Astrocyte (in vitro differentiated cells and primary cell): ENCODE measurements around the gene RBM20. TPM values are rescaled to one million over a fixed set of nuclear protein-coding genes. Genes with fewer than 3 reads are reported as not detected.

Experiments
- DNase-seq: peaks from one replicate; pipeline ENCODE4 v3.0.0-alpha.2; 2010; ENCODE audit warnings: low read depth
- FAIRE-seq: peaks from 2 replicates; lab custom pipeline; 2011; peaks lifted over from hg19 to GRCh38; lab: Jason Lieb, UNC
- H2AFZ ChIP-seq: 2 replicates; pipeline ENCODE4 v1.6.0; 2012; ENCODE audit warnings: low read depth, low read length, inconsistent platforms
- H3K27ac ChIP-seq: 2 replicates; pipeline ENCODE4 v1.5.1; 2011; ENCODE audit warnings: low read depth, low read length, inconsistent platforms
- H3K27me3 ChIP-seq: 2 replicates; pipeline ENCODE4 v1.6.0; 2011; ENCODE audit warnings: low read length, inconsistent platforms; ENCODE audit not compliant: insufficient read depth
- H3K36me3 ChIP-seq: 2 replicates; pipeline ENCODE4 v1.5.1; 2011; ENCODE audit warnings: low read length, inconsistent platforms; ENCODE audit not compliant: insufficient read depth
- H3K4me1 ChIP-seq: 2 replicates; pipeline ENCODE4 v1.5.1; 2011; ENCODE audit warnings: low read length, inconsistent platforms; ENCODE audit not compliant: insufficient read depth
- H3K4me2 ChIP-seq: 2 replicates; pipeline ENCODE4 v1.6.0; 2012; ENCODE audit warnings: low read length, inconsistent platforms
- H3K4me3 ChIP-seq: 2 replicates; pipeline ENCODE4 v1.5.1; 2011; ENCODE audit warnings: low read depth, mild to moderate bottlenecking, low read length, inconsistent platforms; ENCODE audit not compliant: insufficient read depth
- H3K79me2 ChIP-seq: 2 replicates; pipeline ENCODE4 v1.6.0; 2012; ENCODE audit warnings: mild to moderate bottlenecking, low read length, inconsistent platforms; ENCODE audit not compliant: insufficient read depth
- H3K9ac ChIP-seq: 2 replicates; pipeline ENCODE4 v1.6.0; 2012; ENCODE audit warnings: mild to moderate bottlenecking, low read length, inconsistent platforms
- H3K9me3 ChIP-seq: 2 replicates; pipeline ENCODE4 v1.5.1; 2012; ENCODE audit warnings: low read depth, mild to moderate bottlenecking, low read length, inconsistent platforms; ENCODE audit not compliant: insufficient read depth
- H4K20me1 ChIP-seq: 2 replicates; pipeline ENCODE4 v1.6.0; 2012; ENCODE audit warnings: low read length, inconsistent platforms; ENCODE audit not compliant: insufficient read depth
- H3K27ac Mint-ChIP-seq: one replicate; pipeline ENCODE4 v1.8.0; 2021; ENCODE audit warnings: mild to moderate bottlenecking, mixed read lengths; ENCODE audit not compliant: unreplicated experiment
- H3K27me3 Mint-ChIP-seq: one replicate; pipeline ENCODE4 v1.8.0; 2021; ENCODE audit warnings: low read depth, mixed read lengths; ENCODE audit not compliant: unreplicated experiment
- H3K36me3 Mint-ChIP-seq: one replicate; pipeline ENCODE4 v1.8.0; 2021; ENCODE audit warnings: low read depth, mixed read lengths; ENCODE audit not compliant: unreplicated experiment
- H3K4me1 Mint-ChIP-seq: one replicate; pipeline ENCODE4 v1.8.0; 2021; ENCODE audit warnings: low read depth, mixed read lengths; ENCODE audit not compliant: unreplicated experiment
- H3K4me3 Mint-ChIP-seq: one replicate; pipeline ENCODE4 v1.8.0; 2021; ENCODE audit warnings: mild to moderate bottlenecking, moderate library complexity, mixed read lengths; ENCODE audit not compliant: unreplicated experiment
- H3K9me3 Mint-ChIP-seq: one replicate; pipeline ENCODE4 v1.8.0; 2021; ENCODE audit warnings: mild to moderate bottlenecking, mixed read lengths; ENCODE audit not compliant: unreplicated experiment
- CTCF ChIP-seq: IDR thresholded peaks from 2 replicates; pipeline ENCODE4 v1.5.1; 2011; ENCODE audit warnings: low read depth, mild to moderate bottlenecking, inconsistent platforms, low read length, moderate library complexity; ENCODE audit not compliant: insufficient read depth
- EZH2 ChIP-seq: IDR thresholded peaks from 2 replicates; pipeline ENCODE4 v1.6.1; 2012; ENCODE audit warnings: mild to moderate bottlenecking, low read length, inconsistent platforms; ENCODE audit not compliant: insufficient read depth
- total RNA-seq: library from RNA; stranded (reverse); gene quantifications from 2 replicates; pipeline ENCODE4 v1.2.1, GENCODE V29; 2021

The RBM20 gene
- total RNA-seq, 1 donor from 2014 or later: 1.5 TPM

- no peaks in the 10 kb centered on the region for H3K36me3 Mint-ChIP-seq
- H3K27ac Mint-ChIP-seq: no peak overlapping the region
- peaks cover 32% of the 10 kb centered on the region for H3K4me1 Mint-ChIP-seq
- H3K27ac ChIP-seq: no peak overlapping the region
- H3K9ac ChIP-seq: no peak overlapping the region
- H3K9me3 Mint-ChIP-seq: no peaks in the 10 kb centered on the region
- no peak overlapping the region for H2AFZ ChIP-seq
- FAIRE-seq (no peak), DNase-seq (no peak)
- H3K79me2 ChIP-seq: no peaks in the 10 kb centered on the region
- no peaks in the 10 kb centered on the region for H4K20me1 ChIP-seq
- no peaks in the 10 kb centered on the region for H3K9me3 ChIP-seq
- peaks cover 11% of the 10 kb centered on the region for H3K4me1 ChIP-seq
- no peak overlapping the region for H3K4me2 ChIP-seq
- no peaks in the 10 kb centered on the region for H3K27me3 ChIP-seq
- TF ChIP-seq EZH2: no peak
- no peak for TF ChIP-seq CTCF
- H3K4me3 ChIP-seq: no peak overlapping the region
- no peaks in the 10 kb centered on the region for H3K27me3 Mint-ChIP-seq
- H3K4me3 Mint-ChIP-seq: no peak overlapping the region
- no peaks in the 10 kb centered on the region for H3K36me3 ChIP-seq
Observed at GRCh38 chr10:110762109-110762848, 118.1 kb downstream of the RBM20 start.

- Mint-ChIP-seq H3K4me1 (peaks cover 32% of the 10 kb centered on the region), H3K9me3 (no peaks in the 10 kb centered on the region), H3K27ac (no peak overlapping the region), H3K27me3 (no peaks in the 10 kb centered on the region), H3K4me3 (no peak overlapping the region), H3K36me3 (no peaks in the 10 kb centered on the region)
- Histone ChIP-seq H3K9ac (no peak overlapping the region), H3K9me3 (no peaks in the 10 kb centered on the region), H4K20me1 (no peaks in the 10 kb centered on the region), H3K4me2 (no peak overlapping the region), H3K79me2 (no peaks in the 10 kb centered on the region), H2AFZ (no peak overlapping the region), H3K4me3 (no peak overlapping the region), H3K27ac (no peak overlapping the region), H3K4me1 (peaks cover 11% of the 10 kb centered on the region), H3K27me3 (no peaks in the 10 kb centered on the region), H3K36me3 (no peaks in the 10 kb centered on the region)
- TF ChIP-seq CTCF (no peak), EZH2 (no peak)
- FAIRE-seq (no peak), DNase-seq (no peak)
Observed at GRCh38 chr10:110762849-110763211, 118.7 kb downstream of the RBM20 start.

GRCh38 chr10:110764378-110764777 lies 120.2 kb downstream of the RBM20 start:
- Histone ChIP-seq H3K79me2 (no peaks in the 10 kb centered on the region), H3K36me3 (no peaks in the 10 kb centered on the region), H3K9me3 (no peaks in the 10 kb centered on the region), H3K27ac (no peak overlapping the region), H2AFZ (no peak overlapping the region), H4K20me1 (no peaks in the 10 kb centered on the region), H3K4me3 (no peak overlapping the region), H3K4me2 (no peak overlapping the region), H3K4me1 (peaks cover 3% of the 10 kb centered on the region), H3K9ac (no peak overlapping the region), H3K27me3 (no peaks in the 10 kb centered on the region)
- H3K9me3 Mint-ChIP-seq: no peaks in the 10 kb centered on the region
- FAIRE-seq: no peak
- H3K4me3 Mint-ChIP-seq: no peak overlapping the region
- TF ChIP-seq EZH2 (no peak), CTCF (no peak)
- no peaks in the 10 kb centered on the region for H3K27me3 Mint-ChIP-seq
- peaks cover 22% of the 10 kb centered on the region for H3K4me1 Mint-ChIP-seq
- H3K27ac Mint-ChIP-seq: no peak overlapping the region
- no peak for DNase-seq
- H3K36me3 Mint-ChIP-seq: no peaks in the 10 kb centered on the region
